ENCODE measurements around the gene HINT3.

DNA sequence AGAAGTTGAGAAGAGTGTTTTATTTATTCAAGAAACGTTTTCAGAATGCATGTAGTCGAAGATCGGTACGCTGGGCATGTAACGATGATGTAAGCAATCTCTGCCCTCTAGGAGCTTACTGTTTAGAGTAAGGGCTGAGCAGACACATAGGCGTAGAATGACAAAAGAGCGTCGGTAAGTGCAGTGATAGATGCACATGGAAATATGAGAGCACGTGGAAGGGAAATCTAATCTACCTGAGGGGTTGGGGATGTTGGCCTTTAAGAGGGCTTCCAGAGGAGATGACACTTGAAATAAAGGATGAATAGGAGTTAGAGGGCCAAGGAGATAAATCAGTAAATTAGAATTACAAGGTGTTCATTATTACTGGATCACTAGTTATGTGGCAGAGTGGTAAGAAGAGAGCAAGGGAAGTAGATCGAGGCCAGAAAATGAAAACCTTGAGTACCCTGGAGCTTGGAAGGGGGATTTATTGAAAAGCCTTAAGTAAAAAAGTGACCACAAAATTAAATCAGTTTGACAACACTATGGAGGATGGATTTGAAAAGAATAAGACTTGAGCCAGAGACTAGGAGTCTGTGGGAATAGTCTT lies 30.6 kb downstream of the HINT3 start:
- TF ChIP-seq, protein P1, sequence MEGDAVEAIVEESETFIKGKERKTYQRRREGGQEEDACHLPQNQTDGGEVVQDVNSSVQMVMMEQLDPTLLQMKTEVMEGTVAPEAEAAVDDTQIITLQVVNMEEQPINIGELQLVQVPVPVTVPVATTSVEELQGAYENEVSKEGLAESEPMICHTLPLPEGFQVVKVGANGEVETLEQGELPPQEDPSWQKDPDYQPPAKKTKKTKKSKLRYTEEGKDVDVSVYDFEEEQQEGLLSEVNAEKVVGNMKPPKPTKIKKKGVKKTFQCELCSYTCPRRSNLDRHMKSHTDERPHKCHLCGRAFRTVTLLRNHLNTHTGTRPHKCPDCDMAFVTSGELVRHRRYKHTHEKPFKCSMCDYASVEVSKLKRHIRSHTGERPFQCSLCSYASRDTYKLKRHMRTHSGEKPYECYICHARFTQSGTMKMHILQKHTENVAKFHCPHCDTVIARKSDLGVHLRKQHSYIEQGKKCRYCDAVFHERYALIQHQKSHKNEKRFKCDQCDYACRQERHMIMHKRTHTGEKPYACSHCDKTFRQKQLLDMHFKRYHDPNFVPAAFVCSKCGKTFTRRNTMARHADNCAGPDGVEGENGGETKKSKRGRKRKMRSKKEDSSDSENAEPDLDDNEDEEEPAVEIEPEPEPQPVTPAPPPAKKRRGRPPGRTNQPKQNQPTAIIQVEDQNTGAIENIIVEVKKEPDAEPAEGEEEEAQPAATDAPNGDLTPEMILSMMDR (IDR thresholded peaks at IDR 0.05): no peak
- TF ChIP-seq ZFX (IDR thresholded peaks at IDR 0.05; ENCODE audit: borderline replicate concordance): no peak
